Measurements from ENCODE around the gene JAG1.

Gene JAG1

DNA sequence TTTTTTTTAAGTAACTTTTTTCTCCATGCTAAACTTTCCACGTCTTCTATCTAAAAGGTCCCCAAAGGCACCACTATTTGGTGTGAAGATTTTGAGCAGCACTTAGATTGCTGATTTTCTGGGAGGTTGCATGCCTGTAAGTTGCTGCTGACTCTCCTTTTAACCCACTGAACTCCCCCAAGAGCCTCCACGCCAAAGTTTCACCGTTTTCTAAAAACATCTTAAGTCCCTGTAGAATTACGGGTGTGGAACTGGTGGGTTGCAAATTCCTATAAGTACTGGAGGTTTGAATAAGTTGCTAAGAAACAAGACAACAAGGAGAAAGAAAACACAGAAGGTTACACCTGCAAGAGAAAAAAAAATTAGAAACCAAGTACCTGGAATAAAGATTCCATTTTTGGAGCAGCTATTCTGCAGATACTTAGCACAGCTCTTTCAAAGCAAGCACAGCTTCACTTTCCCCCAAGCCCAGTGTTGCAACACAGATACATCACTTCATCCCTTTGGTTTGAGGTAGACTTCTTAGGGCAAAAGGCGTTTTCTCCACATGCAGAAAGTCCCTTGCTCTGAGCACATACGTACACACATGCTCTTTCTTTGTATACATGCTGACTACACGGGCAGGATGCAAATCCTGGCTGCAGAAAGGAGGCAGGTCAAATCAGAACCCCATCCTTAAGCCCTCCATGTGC lies 5.0 kb downstream of the JAG1 start:
- no peak for DNase-seq (ENCODE audit: low read depth in 2 of 2)

DNA sequence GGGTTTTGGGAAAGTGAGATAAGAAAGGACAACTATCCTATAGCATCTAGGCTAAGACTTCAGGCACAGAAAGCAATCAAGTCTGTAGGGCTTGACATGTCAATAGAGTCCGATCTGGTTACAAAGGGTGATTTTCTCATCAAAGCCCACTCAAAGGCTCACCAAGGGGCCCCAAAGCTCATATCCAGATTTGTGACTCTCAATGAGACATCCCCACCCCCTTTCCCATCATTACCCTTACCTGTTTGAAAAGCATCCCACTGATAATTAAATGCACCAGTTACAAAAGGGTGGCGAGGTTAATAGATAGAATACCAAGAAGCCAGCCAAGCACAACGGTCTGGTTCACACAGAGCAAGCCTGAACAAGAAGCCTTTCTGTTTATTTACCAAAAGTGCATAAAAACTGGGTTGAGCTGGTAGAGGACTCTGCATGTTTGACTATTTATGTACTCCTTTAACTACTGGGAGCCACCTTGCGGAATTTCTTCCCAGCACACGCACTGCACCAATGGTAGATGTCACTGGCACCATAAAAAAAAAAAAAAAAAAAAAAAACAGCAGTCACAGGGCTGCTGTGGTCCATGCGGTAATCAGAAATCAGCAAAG lies 6.1 kb downstream of the JAG1 start:
- no peak for DNase-seq (ENCODE audit: low read depth in 2 of 2)

DNA sequence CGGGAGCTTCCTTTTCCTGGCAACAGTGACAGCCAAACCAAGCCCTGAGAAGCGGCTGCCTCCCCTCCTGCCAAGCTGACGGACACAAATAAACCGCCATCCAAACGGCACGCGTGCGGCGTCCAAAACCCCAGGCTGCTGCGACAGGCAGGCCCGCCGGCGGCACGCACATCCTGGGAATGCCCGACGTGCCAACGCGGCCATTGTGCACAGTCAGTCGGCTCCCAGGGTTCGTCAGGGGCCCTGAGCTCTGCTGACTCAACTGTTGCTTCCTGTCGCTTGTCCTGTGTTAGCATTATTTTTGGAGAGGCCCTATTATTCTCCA lies 6.8 kb downstream of the JAG1 start:
- no peak for DNase-seq (ENCODE audit: low read depth in 2 of 2)

DNA sequence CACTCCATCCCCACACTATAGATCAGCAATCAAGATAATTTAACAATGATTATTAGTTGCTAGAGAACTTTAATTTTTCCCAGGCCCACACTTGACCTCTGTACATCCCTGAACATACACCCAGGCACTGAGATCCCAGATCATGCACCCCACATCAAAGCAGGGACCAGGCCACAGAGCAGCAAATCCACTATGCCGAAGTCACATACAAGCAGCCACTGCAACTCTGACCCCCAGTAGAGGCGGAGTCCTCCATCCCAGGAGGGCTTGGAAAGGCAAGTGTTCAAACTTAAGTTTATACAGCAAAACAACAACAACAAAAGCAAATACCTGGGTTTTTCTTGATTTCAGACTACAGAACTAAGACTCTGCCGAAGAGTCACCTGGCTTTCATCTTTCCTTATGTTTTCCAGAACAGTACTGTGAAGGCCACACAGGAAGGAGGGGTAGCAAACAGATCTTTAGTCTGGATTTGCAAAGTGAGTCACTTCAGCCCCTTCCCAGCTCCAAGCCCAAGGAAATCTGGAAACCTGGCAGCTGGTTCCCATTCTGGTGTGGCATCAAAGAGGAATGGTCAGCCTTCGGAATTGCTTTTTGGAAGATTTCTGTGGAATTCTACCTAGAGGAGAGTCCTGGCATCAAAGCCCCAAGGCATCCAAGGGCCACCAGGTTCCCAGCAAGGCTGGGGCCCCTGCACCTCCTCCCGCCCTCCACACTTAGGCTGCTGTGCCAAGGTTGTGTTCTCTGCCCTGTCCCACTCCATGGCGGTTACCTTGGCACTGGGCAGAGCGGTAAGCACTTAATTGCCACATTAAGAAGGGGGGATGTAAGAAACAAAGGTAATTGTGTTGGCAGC lies 7.3 kb downstream of the JAG1 start:
- DNase-seq (ENCODE audit: low read depth in 2 of 2), result no peak

DNA sequence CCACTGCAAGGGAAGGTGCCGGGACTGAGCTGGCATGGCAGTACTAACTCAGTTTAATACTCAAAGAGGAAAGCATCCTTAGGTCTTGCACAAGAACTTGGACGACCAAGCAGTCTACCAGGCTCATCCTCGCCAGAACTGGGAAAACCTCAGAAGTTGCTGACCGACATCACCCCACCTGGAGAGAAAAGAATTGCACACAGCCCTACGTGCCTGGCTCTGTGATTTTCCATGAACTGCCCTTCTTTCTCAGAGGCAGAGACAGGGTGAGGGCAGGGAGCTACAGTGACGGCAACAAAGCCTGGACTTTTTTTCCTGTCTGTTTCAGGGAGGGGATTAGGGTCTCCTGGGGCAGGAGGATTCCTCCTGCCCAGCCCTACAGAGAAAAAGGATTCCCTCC lies 8.0 kb downstream of the JAG1 start:
- DNase-seq (ENCODE audit: low read depth in 2 of 2), result no peak

DNA sequence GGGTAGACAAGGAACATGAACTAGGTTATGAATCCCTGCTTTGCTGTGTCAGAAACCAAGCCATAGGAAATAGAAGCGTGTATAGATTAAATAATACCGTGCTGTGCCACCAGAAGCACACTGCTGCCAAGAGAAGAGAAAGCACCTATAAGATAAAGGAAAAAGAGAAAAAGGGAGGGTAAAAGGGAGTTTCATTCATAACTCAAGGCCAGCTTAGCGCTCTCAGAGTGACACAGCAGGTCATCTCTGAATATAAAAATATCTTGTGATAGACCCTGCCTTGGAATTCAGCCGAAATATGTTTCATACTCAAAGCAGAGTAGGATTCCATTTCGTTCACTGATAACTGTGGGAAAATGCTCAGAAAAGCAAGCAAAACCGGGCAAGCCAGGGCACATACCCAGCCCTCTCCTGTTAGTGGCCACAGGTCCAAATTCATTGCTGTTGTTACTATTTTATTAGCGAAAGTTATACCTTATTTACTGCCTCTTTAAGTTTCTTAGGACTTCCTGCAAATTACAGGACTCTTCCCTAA lies 8.7 kb downstream of the JAG1 start:
- DNase-seq (ENCODE audit: low read depth in 2 of 2), result no peak

DNA sequence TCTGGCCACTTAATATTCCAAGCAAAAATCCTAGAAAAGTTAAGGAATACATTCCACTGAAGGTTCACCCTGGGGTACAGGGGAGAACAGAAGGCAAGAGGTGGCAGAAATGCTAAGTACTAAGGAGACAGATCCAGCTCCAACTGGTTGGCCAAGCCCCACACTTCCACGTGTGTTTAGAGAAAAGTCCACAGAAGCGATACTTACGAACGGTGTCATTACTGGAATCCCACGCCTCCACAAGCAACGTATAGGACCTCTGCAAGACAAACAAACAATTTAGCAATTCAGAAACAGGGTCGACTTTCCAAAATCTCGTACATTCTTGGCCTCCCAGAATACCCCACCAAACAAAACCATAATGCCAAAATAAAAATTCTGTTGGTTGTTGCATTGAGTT lies 10.0 kb downstream of the JAG1 start:
- DNase-seq (ENCODE audit: low read depth in 2 of 2), result no peak

DNA sequence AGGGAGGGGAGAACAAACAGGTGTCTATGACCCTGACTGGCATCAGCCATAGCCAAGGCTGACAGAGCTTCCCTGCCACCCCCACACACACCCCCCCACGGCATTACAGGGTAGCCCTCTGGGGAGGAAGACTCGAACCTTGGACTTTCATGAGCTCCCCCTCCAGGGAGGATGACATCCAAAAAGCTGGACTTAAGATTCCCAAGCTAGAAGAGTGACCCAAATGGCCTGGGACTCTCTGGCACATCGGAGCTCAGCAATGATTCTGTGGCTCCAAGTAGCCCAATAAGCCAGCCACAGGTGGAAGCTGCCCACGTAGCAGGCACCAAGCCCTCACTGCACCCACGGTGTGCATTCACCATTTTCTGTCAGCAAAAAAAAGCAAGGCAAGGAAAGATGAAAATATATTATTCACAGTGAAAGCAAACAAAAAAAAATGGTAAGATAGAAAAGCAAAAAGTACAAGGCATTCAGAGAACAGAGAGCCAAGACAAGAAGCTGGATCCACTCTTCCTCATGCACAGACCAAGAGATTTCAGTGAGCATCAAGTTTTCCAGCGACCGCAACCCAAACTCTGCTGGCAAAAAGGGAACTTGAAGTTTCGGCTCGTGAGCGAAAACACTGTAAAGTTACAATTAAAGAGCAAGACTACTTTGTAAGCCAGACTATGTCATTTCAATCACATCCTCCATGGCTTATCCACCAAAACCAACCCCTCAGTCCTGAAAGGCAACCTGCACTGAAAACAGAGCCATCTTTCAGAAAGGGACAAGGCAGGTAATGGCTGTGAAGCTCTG lies 10.9 kb downstream of the JAG1 start:
- DNase-seq (ENCODE audit: low read depth in 2 of 2), result no peak

DNA sequence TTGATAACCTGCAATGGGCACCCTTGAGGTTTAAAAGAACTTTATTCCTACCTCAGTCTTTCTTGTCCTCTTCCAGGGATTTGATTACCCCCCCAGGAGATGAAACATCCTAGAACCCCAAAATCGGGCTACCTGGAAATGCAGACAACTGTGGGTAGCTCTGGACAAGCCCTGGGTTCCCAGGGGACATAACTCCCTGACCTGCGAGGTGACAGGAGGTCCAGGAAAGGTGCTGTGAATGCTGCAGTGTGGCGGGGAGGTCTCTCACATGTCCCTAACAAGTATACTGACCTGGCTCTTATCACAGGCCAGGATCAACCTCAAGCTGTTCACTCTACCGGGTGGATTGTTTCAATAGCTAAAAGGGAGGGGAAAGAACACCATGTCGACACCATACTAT lies 11.6 kb downstream of the JAG1 start:
- no peak for DNase-seq (ENCODE audit: low read depth in 2 of 2)

DNA sequence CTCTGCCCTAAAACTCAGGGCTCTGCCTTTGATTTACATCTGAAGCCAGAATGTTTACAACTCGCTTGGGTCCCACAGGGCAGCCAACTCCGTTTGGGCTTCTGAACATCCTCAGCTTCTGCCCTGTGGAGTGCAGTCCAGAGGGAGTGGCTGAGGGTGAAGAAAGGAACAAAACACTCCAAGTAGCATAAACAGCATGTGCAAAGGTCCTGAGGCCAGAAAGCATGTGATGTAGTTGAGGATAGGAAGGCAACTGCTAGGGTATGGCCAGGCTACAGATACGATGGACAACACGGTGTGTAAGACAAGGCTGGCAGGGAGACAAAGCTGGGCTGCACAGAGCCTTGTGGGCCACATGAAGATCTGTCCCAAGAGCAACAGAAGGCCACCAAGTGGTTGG lies 12.5 kb downstream of the JAG1 start:
- no peak for DNase-seq (ENCODE audit: low read depth in 2 of 2)

DNA sequence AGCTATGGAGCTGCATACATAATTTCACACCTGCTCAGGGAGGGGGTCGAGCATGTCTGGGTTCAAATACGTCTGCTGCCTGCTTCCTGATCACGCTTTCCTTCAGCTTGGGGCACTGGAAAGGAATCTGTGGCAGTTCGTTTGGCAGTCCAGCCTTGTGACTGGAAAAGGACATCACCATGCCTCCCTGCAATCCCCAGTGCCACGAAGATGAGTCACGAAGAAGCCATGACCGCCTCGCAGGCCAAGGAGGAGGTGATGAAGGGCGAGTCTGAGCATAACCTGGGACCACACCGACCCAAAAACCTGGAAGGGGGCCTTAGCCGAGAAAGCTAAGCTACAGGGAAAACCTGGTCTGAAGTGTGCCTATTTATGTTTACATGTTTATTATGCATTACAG lies 13.1 kb downstream of the JAG1 start:
- DNase-seq (ENCODE audit: low read depth in 2 of 2), result no peak

DNA sequence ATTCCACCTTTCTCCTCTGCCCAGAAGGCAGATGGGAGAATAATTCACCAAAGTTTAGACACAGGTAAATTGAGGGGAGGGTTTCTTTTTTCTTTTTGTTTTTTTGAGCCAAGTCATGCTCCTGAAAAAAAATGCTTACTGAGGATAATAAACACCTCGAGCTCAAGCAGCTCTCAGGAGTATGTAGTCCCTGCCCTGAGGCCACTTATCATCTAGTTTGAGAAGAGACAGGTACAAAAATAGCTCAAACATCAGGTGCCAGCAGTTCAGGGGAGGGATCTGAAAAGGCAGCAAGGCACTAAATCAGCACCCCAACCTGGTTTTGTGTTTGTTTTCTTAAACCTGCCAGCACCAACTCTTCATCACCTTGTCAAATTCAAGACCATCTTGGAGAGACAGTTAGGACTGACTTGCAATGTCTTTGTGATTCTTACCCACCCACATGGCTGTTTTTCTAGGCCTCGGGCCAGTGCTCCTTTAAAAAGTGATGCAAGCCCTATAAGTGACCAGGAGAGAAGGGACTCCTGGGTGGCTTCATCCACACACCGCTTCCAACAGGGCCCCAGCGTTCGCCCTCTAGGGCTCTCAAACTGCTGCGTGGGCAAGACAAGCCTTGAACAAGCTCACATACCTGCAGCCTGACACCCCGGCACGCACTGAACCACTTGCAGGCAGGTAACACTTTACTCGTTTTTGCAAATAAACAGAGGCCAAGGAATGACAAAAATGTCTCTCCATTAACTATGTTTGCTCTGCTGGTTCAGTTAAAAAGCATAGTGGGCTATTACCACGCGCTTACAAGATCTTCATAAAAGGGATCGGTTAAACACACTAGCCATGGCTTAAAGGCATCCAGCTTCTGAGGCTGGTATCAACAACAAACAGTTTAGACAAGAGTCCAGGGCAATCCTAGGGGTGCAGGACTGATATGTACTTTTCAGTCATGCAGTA lies 13.9 kb downstream of the JAG1 start:
- no peak for DNase-seq (ENCODE audit: low read depth in 2 of 2)

DNA sequence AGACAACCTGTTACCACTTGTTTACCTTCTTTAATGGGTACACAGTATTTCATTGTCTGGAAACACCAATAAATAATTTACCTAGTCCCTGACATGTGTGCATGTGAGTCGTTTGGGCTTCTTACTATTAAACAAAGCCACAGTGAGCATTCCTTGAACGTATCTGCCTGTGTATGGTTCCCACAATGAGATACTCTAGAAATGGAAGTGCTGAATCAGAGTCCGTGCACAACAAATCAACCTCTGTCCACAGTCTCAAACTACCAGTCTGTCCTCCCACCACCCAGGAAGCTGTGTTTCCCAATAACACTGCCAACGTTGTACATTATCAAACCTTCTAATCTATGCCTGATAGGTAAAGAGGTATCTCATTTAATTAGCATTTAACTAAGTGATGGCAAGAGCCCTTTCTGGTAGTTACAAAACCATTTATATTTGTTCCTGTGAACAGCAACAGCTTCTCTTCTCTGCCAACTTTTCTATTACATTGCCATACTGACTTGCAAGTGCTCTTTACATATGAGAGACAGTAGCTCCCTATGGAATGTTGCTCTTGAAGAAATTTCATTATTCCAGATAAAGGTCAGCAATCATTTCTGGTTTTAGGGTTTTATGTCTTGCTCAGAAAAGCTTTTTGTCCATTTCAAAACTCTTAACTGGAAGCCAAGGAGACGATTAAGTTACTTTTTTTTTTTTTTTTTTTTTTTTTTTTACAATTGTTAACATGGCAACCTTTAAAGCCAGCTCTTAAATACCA lies 14.7 kb downstream of the JAG1 start:
- no peak for DNase-seq (ENCODE audit: low read depth in 2 of 2)

DNA sequence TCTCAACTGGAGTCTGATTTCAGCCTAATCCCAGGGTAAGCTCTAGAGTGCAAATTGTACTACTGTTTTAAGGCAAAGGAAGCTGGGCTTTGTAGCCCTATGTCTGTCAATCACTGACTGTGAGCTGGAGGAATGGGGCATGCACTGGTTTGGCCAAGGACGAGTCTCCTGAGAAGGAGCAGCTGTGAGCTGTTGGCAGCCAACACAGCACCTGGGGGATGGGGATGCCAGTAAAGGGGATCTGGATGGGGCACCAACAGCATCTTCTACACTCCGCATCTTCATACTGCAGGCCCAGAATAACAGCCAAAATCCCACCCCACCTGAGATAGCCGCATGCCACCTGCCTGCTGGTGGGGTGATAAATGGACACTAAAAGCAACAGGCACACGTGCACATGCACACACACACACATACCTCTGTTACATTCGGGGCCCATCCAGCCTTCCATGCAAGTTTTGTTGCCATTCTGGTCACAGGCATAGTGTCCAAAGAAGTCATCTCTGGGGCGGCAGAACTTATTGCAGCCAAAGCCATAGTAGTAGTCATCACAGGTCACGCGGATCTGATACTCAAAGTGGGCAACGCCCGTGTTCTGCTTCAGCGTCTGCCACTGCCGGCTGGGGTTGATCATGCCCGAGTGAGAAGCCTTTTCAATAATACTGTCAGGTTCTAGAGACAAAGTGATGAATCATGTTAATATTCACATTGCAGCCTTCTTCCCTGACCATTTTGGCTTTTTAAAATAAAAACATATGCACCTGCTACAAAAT lies 15.6 kb downstream of the JAG1 start:
- no peak for DNase-seq (ENCODE audit: low read depth in 2 of 2)

DNA sequence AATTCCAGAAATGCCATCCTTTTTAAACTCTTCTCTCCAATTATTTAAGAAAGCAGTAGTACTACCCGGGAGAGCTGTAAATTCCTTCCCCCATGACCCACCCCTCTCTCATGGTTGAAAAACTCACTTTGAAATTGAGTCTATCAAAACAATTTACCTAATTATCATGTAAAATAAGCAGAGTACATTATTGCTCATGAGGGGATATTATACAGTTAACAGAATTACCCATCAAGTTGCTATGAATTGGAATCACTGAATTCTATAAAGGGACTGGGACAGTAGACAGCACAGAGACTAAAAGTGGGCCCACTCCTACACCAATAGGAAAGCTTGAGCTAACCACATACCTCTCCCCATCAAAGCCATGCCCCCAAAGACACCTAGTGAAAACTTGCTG lies 16.3 kb downstream of the JAG1 start:
- DNase-seq (ENCODE audit: low read depth in 2 of 2), result no peak

DNA sequence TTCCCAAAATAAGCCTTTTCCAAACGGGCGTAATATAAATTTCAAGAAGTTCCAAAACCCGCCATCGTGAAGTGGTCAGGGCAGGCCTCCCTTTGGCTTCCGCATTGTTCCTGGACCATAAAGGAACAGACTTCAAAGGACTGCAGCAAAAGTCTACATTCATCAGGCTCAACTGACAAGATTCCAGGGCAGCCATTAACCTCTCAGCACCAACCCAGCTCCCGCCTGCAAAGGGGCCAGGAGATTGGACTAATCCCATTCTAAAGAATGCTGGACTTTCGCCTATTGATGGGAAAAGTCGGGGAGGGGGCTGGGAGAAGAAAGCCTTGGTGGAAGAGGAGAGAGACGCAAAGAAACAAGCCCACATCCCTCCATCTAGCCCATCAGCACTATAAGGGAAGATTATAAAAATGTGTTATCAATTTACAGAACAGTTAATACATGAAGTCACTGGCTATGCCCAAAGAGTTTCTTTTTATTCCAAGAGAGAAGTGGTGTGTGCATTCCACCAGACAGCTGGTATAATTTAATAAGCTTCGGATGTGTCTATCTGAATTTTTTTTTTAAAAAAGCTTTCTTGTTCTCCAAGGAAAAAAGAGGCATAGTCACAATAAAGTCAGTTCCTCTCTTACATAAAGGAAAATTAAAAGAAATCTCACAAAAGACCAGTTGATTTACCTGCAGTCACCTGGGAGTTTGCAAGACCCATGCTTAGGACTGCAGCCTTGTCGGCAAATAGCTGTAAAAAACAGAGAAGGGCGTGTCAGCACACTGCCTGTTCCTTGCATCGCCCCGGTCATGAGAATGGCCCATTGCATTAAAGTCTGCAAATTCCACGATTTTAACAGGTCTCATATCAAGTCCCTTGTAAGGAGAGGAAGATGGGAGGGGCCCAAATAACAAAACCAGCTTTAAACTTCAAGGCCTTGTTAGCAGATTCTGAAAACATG lies 17.8 kb downstream of the JAG1 start:
- DNase-seq (ENCODE audit: low read depth in 2 of 2), result no peak

DNA sequence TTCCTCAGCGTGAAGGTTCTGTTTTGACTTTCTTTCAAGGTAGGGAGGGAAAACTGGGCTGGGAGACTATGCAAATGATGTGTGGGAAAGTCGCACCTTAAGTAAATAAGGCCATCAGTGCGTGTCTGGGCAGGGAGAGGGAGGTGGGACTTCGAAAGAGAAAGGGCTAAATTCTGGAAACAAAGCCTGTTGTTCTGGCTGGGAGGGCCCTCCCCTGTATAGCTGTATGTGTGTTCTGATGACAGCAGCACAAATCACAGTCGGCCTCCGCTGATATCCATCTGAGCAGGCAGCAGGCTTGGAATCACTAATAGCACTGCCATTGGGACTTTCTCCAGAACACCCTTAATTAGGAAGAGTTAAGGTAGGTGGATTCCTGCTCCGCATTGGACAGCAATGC lies 19.2 kb downstream of the JAG1 start:
- no peak for DNase-seq (ENCODE audit: low read depth in 2 of 2)

DNA sequence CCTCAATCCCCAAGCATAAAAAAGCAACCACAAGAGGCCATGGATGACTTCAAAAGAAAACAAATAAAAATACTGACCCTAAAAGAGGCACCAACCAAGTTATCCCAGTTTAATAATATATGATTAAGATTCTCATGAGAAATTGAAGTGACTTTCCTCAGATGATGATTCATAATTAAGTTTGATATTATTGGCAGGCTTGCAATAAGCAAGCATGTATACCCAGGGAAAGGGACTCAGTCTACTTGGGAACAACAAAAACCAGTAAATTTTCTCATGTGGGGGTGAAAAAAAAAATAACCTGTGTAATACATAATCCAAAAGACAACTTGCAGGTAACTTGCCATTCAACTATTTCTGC lies 19.6 kb downstream of the JAG1 start:
- no peak for DNase-seq (ENCODE audit: low read depth in 2 of 2)

Measured in stimulated activated CD8-positive, alpha-beta memory T cell treated with anti-CD3 and anti-CD28 coated beads, Interleukin-15, amount 100 ng/mL, for 4 hours (primary cell).